ENCODE measurements around the gene CLPX. TPM values are rescaled to one million over a fixed set of nuclear protein-coding genes. Genes with fewer than 3 reads are reported as not detected.

CLPX gene
- total RNA-seq, 1 donor from 2014 or later, result 42.2 TPM

GRCh38 chr15:65210770-65211481 lies 25.8 kb upstream of the CLPX start, which contains the start of gene CILP:
TSS of gene CILP (minus strand) at chr15:65211473. CDS start at chr15:65209755, 1,718 bp downstream.
- Mint-ChIP-seq H3K4me3 (no peak within 1 kb of the TSS), H3K9me3 (no peaks in the 10 kb centered on the region), H3K36me3 (ENCODE audit: low read depth) (no peaks in the 10 kb centered on the region), H3K27ac (ENCODE audit: unreplicated experiment) (no peak within 1 kb of the TSS), H3K4me1 (no peaks in the 10 kb centered on the region), H3K27me3 (ENCODE audit: low read depth) (no peaks in the 10 kb centered on the region)
- no peak for TF ChIP-seq CTCF (conservative IDR thresholded peaks at IDR 0.05)
- no peak for DNase-seq (ENCODE audit: low read depth, low spot score)

GRCh38 chr15:65209701-65210643 lies 24.8 kb upstream of the CLPX start:
- no peaks in the 10 kb centered on the region for H3K9me3 Mint-ChIP-seq
- no peak overlapping the region for H3K4me3 Mint-ChIP-seq
- no peak for DNase-seq (ENCODE audit: low read depth, low spot score)
- no peaks in the 10 kb centered on the region for H3K27me3 Mint-ChIP-seq (ENCODE audit: low read depth)
- no peaks in the 10 kb centered on the region for H3K36me3 Mint-ChIP-seq (ENCODE audit: low read depth)
- no peak overlapping the region for H3K27ac Mint-ChIP-seq (ENCODE audit: unreplicated experiment)
- no peak for TF ChIP-seq CTCF (conservative IDR thresholded peaks at IDR 0.05)
- no peaks in the 10 kb centered on the region for H3K4me1 Mint-ChIP-seq

- no peaks in the 10 kb centered on the region for H3K4me1 Mint-ChIP-seq
- H3K9me3 Mint-ChIP-seq, result no peaks in the 10 kb centered on the region
- no peak for DNase-seq (ENCODE audit: low read depth, low spot score)
- no peak for TF ChIP-seq CTCF (conservative IDR thresholded peaks at IDR 0.05)
- H3K27me3 Mint-ChIP-seq (ENCODE audit: low read depth), result no peaks in the 10 kb centered on the region
- no peaks in the 10 kb centered on the region for H3K36me3 Mint-ChIP-seq (ENCODE audit: low read depth)
- H3K4me3 Mint-ChIP-seq, result no peak overlapping the region
- no peak overlapping the region for H3K27ac Mint-ChIP-seq (ENCODE audit: unreplicated experiment)
These were observed 23.5 kb upstream of the CLPX start for GRCh38 chr15:65208647-65209046.

GRCh38 chr15:65207280-65207840 lies 22.2 kb upstream of the CLPX start:
- Mint-ChIP-seq H3K9me3 (no peaks in the 10 kb centered on the region), H3K4me3 (no peak overlapping the region), H3K4me1 (no peaks in the 10 kb centered on the region), H3K27ac (ENCODE audit: unreplicated experiment) (no peak overlapping the region), H3K36me3 (ENCODE audit: low read depth) (no peaks in the 10 kb centered on the region), H3K27me3 (ENCODE audit: low read depth) (no peaks in the 10 kb centered on the region)
- no peak for DNase-seq (ENCODE audit: low read depth, low spot score)
- no peak for TF ChIP-seq CTCF (conservative IDR thresholded peaks at IDR 0.05)

- Mint-ChIP-seq H3K4me3 (no peak overlapping the region), H3K9me3 (no peaks in the 10 kb centered on the region), H3K36me3 (ENCODE audit: low read depth) (no peaks in the 10 kb centered on the region), H3K27ac (ENCODE audit: unreplicated experiment) (no peak overlapping the region), H3K4me1 (no peaks in the 10 kb centered on the region), H3K27me3 (ENCODE audit: low read depth) (no peaks in the 10 kb centered on the region)
- no peak for DNase-seq (ENCODE audit: low read depth, low spot score)
- TF ChIP-seq CTCF (conservative IDR thresholded peaks at IDR 0.05), result no peak
These were observed 21.6 kb upstream of the CLPX start for GRCh38 chr15:65206750-65207149.

All from neural crest cell (in vitro differentiated cells).